IMR-90 (cell line): ENCODE results near the gene NKTR. TPM values are rescaled to one million over a fixed set of nuclear protein-coding genes. Genes with fewer than 3 reads are reported as not detected.

ENCODE experiments used
- ATAC-seq: fragments of 200-7000 bp; cut with Tn5 transposase; 2 replicates; pipeline ENCODE4 v1.9.1; 2020; ENCODE audit warnings: low read depth, mild to moderate bottlenecking, moderate library complexity
- BruUV-seq: library from RNA; stranded (reverse); fragments of 400-500 nt; replicated peaks from 2 replicates; lab custom pipeline; 2021; lab: Mats Ljungman, UMichigan
- CTCF ChIA-PET: fragments of 300-600 bp; formaldehyde crosslinking; extraction: SDS; loops from one replicate; lab custom pipeline; 2021; ENCODE audit warnings: antibody characterized with exemption; lab: Yijun Ruan, JAX
- POLR2A ChIA-PET: fragments of 300-600 bp; sonication (Branson Sonifier 250); formaldehyde crosslinking; loops from one replicate; lab custom pipeline; 2022; ENCODE audit warnings: antibody characterized with exemption; ENCODE audit not compliant: unreplicated experiment; lab: Charles Lee
- DNase-seq: peaks from one replicate; pipeline ENCODE4 v3.0.0; 2013
- H2AFZ ChIP-seq: replicated peaks from 2 replicates; pipeline ENCODE3; 2013; ENCODE audit warnings: low read length, mild to moderate bottlenecking; ENCODE audit not compliant: poor library complexity
- H2AK5ac ChIP-seq: 2 replicates; pipeline ENCODE4 v1.6.1; 2013; ENCODE audit warnings: low read depth, low read length, inconsistent platforms
- H2AK9ac ChIP-seq: replicated peaks from 2 replicates; pipeline ENCODE3; 2013; ENCODE audit warnings: mild to moderate bottlenecking, low read depth, low read length, moderate library complexity; ENCODE audit not compliant: poor library complexity
- H2BK120ac ChIP-seq: 2 replicates; pipeline ENCODE4 v1.6.1; 2013; ENCODE audit warnings: low read depth, low read length, inconsistent platforms
- H2BK15ac ChIP-seq: 3 replicates; pipeline ENCODE4 v1.6.1; 2013; ENCODE audit warnings: low read depth, low read length, inconsistent platforms
- H2BK20ac ChIP-seq: 2 replicates; pipeline ENCODE4 v1.6.1; 2013; ENCODE audit warnings: low read depth, mild to moderate bottlenecking, inconsistent platforms, low read length, moderate library complexity
- H2BK5ac ChIP-seq: 2 replicates; pipeline ENCODE4 v1.6.1; 2013; ENCODE audit warnings: mild to moderate bottlenecking, low read depth, low read length, inconsistent platforms; ENCODE audit not compliant: poor library complexity, severe bottlenecking
- H3K14ac ChIP-seq: replicated peaks from 2 replicates; pipeline ENCODE4 v1.6.1; 2013; ENCODE audit warnings: low read depth, low read length, inconsistent platforms
- H3K18ac ChIP-seq: 2 replicates; pipeline ENCODE4 v1.6.1; 2013; ENCODE audit warnings: low read depth, low read length, control low read depth
- H3K23ac ChIP-seq: 2 replicates; pipeline ENCODE4 v1.6.1; 2013; ENCODE audit warnings: low read depth, low read length, inconsistent platforms
- H3K27ac ChIP-seq: 2 replicates; pipeline ENCODE4 v1.5.1; 2013; ENCODE audit warnings: mild to moderate bottlenecking, control low read depth, low read length; ENCODE audit not compliant: insufficient read depth
- H3K27me3 ChIP-seq: 2 replicates; pipeline ENCODE4 v1.6.1; 2013; ENCODE audit warnings: low read length; ENCODE audit not compliant: control insufficient read depth, insufficient read depth
- H3K36me3 ChIP-seq: 2 replicates; pipeline ENCODE4 v1.6.1; 2013; ENCODE audit warnings: low read length, mixed read lengths; ENCODE audit not compliant: control insufficient read depth, insufficient read depth
- H3K4ac ChIP-seq: 2 replicates; pipeline ENCODE4 v1.6.1; 2013; ENCODE audit warnings: low read depth, low read length, inconsistent platforms
- H3K4me1 ChIP-seq: 2 replicates; pipeline ENCODE4 v1.6.1; 2013; ENCODE audit warnings: low read length, mixed read lengths; ENCODE audit not compliant: control insufficient read depth, insufficient read depth
- H3K4me2 ChIP-seq: 2 replicates; pipeline ENCODE4 v1.6.1; 2013; ENCODE audit warnings: low read depth, mild to moderate bottlenecking, control low read depth, low read length, moderate library complexity
- H3K4me3 ChIP-seq: 2 replicates; pipeline ENCODE4 v1.5.1; 2013; ENCODE audit warnings: low read depth, mild to moderate bottlenecking, control low read depth, low read length, moderate library complexity; ENCODE audit not compliant: insufficient read depth
- H3K56ac ChIP-seq: 2 replicates; pipeline ENCODE4 v1.6.1; 2013; ENCODE audit warnings: low read length, inconsistent platforms; ENCODE audit not compliant: insufficient read depth; ENCODE audit errors: extremely low read depth
- H3K79me1 ChIP-seq, 2 experiments: 2 replicates each; pipeline ENCODE4 v1.6.1; 2013; ENCODE audit warnings: low read length in 2 of 2, inconsistent platforms in 1 of 2, low read depth in 1 of 2
- H3K9ac ChIP-seq: 2 replicates; pipeline ENCODE4 v1.6.1; 2013; ENCODE audit warnings: low read depth, low read length, control low read depth
- H3K9me1 ChIP-seq: 2 replicates; pipeline ENCODE4 v1.6.1; 2013; ENCODE audit warnings: low read length, inconsistent platforms; ENCODE audit not compliant: insufficient read depth
- H3K9me3 ChIP-seq: 2 replicates; pipeline ENCODE4 v1.6.1; 2013; ENCODE audit warnings: low read length; ENCODE audit not compliant: control insufficient read depth, insufficient read depth
- H4K20me1 ChIP-seq: 2 replicates; pipeline ENCODE4 v1.6.1; 2013; ENCODE audit warnings: low read length, inconsistent platforms; ENCODE audit not compliant: insufficient read depth
- H4K5ac ChIP-seq: 2 replicates; pipeline ENCODE4 v1.6.1; 2013; ENCODE audit warnings: mild to moderate bottlenecking, low read depth, low read length, control low read depth
- H4K8ac ChIP-seq, 2 experiments: 2 replicates each; pipeline ENCODE4 v1.6.1; 2013; ENCODE audit warnings: low read depth in 2 of 2, low read length in 2 of 2, control low read depth in 1 of 2, inconsistent platforms in 1 of 2
- H4K91ac ChIP-seq: 2 replicates; pipeline ENCODE4 v1.6.1; 2013; ENCODE audit warnings: low read depth, low read length, inconsistent platforms; ENCODE audit not compliant: insufficient read depth
- CEBPB ChIP-seq: IDR thresholded peaks from 2 replicates; pipeline ENCODE4 v1.6.1; 2012; ENCODE audit warnings: low read depth, low read length, improper control_type of control experiment
- POLR2A ChIP-seq: IDR thresholded peaks from 2 replicates; pipeline ENCODE4 v1.6.1; 2012; ENCODE audit warnings: mild to moderate bottlenecking, low read depth, low read length
- USF2 ChIP-seq: fragments of 150-350 bp; IDR thresholded peaks from 2 replicates; pipeline ENCODE4 v1.6.1; 2017; ENCODE audit warnings: mild to moderate bottlenecking, antibody characterized with exemption, low read length, low read depth
- dilution Hi-C: fragments of 300-500 bp; cut with HindIII; formaldehyde crosslinking; loops from one replicate; pipeline ENCODE4 v1.14.3; 2018; ENCODE audit warnings: low sequenced_read_pairs; ENCODE audit not compliant: unreplicated experiment
- in situ Hi-C: fragments of 300-500 bp; cut with MboI; formaldehyde crosslinking; loops from 3 replicates; pipeline ENCODE4 v1.14.3; 2019; ENCODE audit warnings: low sequenced_read_pairs, inconsistent platforms, mixed read lengths
- intact Hi-C: fragments of 100-400 bp; cut with micrococcal nuclease; formaldehyde crosslinking; loops from 2 replicates; pipeline ENCODE4 v1.10.0; 2022
- polyA plus RNA-seq, 3 experiments: library from polyadenylated mRNA; depleted of rRNA; stranded (reverse); fragments of >200 nt; gene quantifications; 2 replicates each; pipeline ENCODE4 v1.2.3, GENCODE V29; 2012; ENCODE audit warnings: low replicate concordance in 1 of 3
- total RNA-seq: library from RNA; depleted of rRNA; stranded (reverse); fragments of >200 nt; gene quantifications from 2 replicates; pipeline ENCODE4 v1.2.3, GENCODE V29; 2012

The NKTR gene
- total and polyA plus RNA-seq, 2 of the 4 experiments (the other 2 are of a cell fraction) = 24.0 to 30.7 TPM

- Histone ChIP-seq H3K18ac (no peak overlapping the region), H3K56ac (no peak overlapping the region), H3K27ac (no peak overlapping the region), H2BK15ac (no peak overlapping the region), H2AFZ (no peak overlapping the region), H2AK5ac (no peak overlapping the region), H3K4me3 (no peak overlapping the region), H3K9me1 (peaks cover 10% of the 10 kb centered on the region; the same call in 1 of the 2 replicates), H3K23ac (no peak overlapping the region), H2BK20ac (no peak overlapping the region), H3K4ac (no peak overlapping the region), H2BK5ac (no peak overlapping the region), H3K14ac (no peak overlapping the region), H3K36me3 (peaks cover 58% of the 10 kb centered on the region), H3K9me3 (no peaks in the 10 kb centered on the region), H4K5ac (no peak overlapping the region), H3K9ac (no peak overlapping the region), H2AK9ac (no peak overlapping the region), H4K8ac (no peak overlapping the region), H4K91ac (no peak overlapping the region), H4K20me1 (peaks cover 13% of the 10 kb centered on the region; the same call in 1 of the 2 replicates), H3K4me2 (no peak overlapping the region), H3K79me1 (peaks cover 34 to 47% of the 10 kb centered on the region in 2 experiments), H3K27me3 (no peaks in the 10 kb centered on the region), H2BK120ac (no peak overlapping the region), H3K4me1 (no peaks in the 10 kb centered on the region)
- ATAC-seq = no peak
- intact Hi-C loops = no loop called here
- ChIA-PET POLR2A (no interaction called here), CTCF (no interaction called here)
- BruUV-seq = no TSS peak
- dilution Hi-C loops = no loop called here
- no peak for DNase-seq
- TF ChIP-seq CEBPB (peak; percentile 8; the same call in 1 of the 2 replicates), USF2 (no peak), POLR2A (no peak)
- in situ Hi-C loops = no loop called here
Measured at GRCh38 chr3:42640129-42640528, 39.6 kb downstream of the NKTR start.
